ENCODE measurements around the gene RPL13. TPM values are rescaled to one million over a fixed set of nuclear protein-coding genes. Genes with fewer than 3 reads are reported as not detected.
A peak's percentile ranks its signal among the peaks of the same experiment; 100 is the strongest.

The RPL13 gene
- total and polyA plus RNA-seq, 9 of the 15 experiments (the other 6 are each of a cell fraction or from before 2014, with no cell fraction given): 227 to 6,042 (median 1,633) TPM

GRCh38 chr16:89574681-89575246 is 14.3 kb downstream of the RPL13 start (continued):
- TF ChIP-seq ZSCAN32 (CRISPR knock-in tag; IDR thresholded peaks at IDR 0.05): no peak
- TF ChIP-seq, protein P1, sequence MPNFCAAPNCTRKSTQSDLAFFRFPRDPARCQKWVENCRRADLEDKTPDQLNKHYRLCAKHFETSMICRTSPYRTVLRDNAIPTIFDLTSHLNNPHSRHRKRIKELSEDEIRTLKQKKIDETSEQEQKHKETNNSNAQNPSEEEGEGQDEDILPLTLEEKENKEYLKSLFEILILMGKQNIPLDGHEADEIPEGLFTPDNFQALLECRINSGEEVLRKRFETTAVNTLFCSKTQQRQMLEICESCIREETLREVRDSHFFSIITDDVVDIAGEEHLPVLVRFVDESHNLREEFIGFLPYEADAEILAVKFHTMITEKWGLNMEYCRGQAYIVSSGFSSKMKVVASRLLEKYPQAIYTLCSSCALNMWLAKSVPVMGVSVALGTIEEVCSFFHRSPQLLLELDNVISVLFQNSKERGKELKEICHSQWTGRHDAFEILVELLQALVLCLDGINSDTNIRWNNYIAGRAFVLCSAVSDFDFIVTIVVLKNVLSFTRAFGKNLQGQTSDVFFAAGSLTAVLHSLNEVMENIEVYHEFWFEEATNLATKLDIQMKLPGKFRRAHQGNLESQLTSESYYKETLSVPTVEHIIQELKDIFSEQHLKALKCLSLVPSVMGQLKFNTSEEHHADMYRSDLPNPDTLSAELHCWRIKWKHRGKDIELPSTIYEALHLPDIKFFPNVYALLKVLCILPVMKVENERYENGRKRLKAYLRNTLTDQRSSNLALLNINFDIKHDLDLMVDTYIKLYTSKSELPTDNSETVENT (CRISPR knock-in tag; IDR thresholded peaks at IDR 0.05): no peak
- no peak for TF ChIP-seq RNF2 (IDR thresholded peaks at IDR 0.05)
- no peak for TF ChIP-seq ZNF449 (CRISPR knock-in tag; IDR thresholded peaks at IDR 0.05)
- no peak for TF ChIP-seq EZH2 (IDR thresholded peaks at IDR 0.05; ENCODE audit: borderline replicate concordance, low read depth, low read length)
- TF ChIP-seq AFF1 (IDR thresholded peaks at IDR 0.05; ENCODE audit: low read depth in 1 of 2, partially characterized antibody in 2 of 2): no peak
- TF ChIP-seq, protein P2, sequence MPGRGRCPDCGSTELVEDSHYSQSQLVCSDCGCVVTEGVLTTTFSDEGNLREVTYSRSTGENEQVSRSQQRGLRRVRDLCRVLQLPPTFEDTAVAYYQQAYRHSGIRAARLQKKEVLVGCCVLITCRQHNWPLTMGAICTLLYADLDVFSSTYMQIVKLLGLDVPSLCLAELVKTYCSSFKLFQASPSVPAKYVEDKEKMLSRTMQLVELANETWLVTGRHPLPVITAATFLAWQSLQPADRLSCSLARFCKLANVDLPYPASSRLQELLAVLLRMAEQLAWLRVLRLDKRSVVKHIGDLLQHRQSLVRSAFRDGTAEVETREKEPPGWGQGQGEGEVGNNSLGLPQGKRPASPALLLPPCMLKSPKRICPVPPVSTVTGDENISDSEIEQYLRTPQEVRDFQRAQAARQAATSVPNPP (IDR thresholded peaks at IDR 0.05; ENCODE audit: borderline replicate concordance, insufficient read depth, insufficient read length): no peak
- TF ChIP-seq NFE2 (IDR thresholded peaks at IDR 0.05; ENCODE audit: low read depth): no peak
- TF ChIP-seq MAZ (CRISPR knock-in tag; conservative IDR thresholded peaks at IDR 0.05 in 1 of 2, IDR thresholded peaks at IDR 0.05 in 1 of 2): peak; percentile 75 to 77; a peak in 3 of 4 replicates
- no peak for TF ChIP-seq ADNP (tag; IDR thresholded peaks at IDR 0.05)
- no peak for TF ChIP-seq RBM39 (optimal IDR thresholded peaks at IDR 0.05; ENCODE audit: low read depth, low read length)
- TF ChIP-seq ASH1L (IDR thresholded peaks at IDR 0.05; ENCODE audit: borderline replicate concordance, low read depth, partially characterized antibody): no peak
- peak; percentile 72 for TF ChIP-seq SUPT5H (IDR thresholded peaks at IDR 0.05)
- no peak for TF ChIP-seq YBX1 (IDR thresholded peaks at IDR 0.05)
- TF ChIP-seq FOXK2 (conservative IDR thresholded peaks at IDR 0.05 in 1 of 2, IDR thresholded peaks at IDR 0.05 in 1 of 2; ENCODE audit: low read depth in 2 of 2): no peak
- no peak for TF ChIP-seq NBN (IDR thresholded peaks at IDR 0.05; ENCODE audit: low read depth)
- no peak for TF ChIP-seq HMG20A (CRISPR knock-in tag; conservative IDR thresholded peaks at IDR 0.05)
- TF ChIP-seq MED1 (CRISPR knock-in tag; IDR thresholded peaks at IDR 0.05; ENCODE audit: borderline replicate concordance): no peak
- TF ChIP-seq HDAC2 (IDR thresholded peaks at IDR 0.05): peak; percentile 43; the same call in 1 of the 2 replicates
- TF ChIP-seq ELF4 (CRISPR knock-in tag; IDR thresholded peaks at IDR 0.05): no peak
- no peak for TF ChIP-seq KLF10 (CRISPR knock-in tag; IDR thresholded peaks at IDR 0.05)
